Testis (tissue), 2 donors: ENCODE data around the gene TSPAN13.

Source experiments
- POLR2A ChIP-seq: fragments of 450-650 bp; IDR thresholded peaks from one replicate; pipeline ENCODE4 v1.6.1; 2017; ENCODE audit warnings: antibody characterized with exemption, mild to moderate bottlenecking, moderate library complexity
- TF ChIP-seq, protein P1 (sequence below), 3 experiments: fragments of 450-650 bp in 2 of 3; fragments of 200-600 bp in 1 of 3; sonication (generic) in 1 of 3; IDR thresholded peaks; one replicate each; pipeline ENCODE4 v1.5.1; 2016 to 2019; ENCODE audit warnings: antibody characterized with exemption in 3 of 3, mild to moderate bottlenecking in 2 of 3, moderate library complexity in 1 of 3

DNA sequence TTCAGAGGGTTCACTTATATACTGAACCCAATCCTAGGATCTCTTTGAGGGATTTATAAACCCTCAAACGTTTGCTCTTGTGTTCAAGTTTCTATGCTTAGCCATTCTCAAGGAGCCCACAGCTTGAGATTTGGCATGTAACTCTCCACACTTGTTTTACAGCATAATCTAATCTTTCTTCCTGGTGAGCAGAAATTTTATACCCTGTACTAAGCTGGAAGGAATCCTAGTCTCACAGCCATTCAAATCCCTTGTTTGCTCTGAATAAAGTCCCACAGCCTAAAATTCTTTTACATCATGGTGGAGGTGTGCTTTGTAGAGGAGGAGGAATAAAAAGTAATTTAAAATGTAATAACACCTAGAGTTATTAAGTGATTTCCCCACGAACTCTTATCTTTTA is 56.6 kb downstream of the TSPAN13 start:
- TF ChIP-seq POLR2A, result no peak
- TF ChIP-seq, protein P1, sequence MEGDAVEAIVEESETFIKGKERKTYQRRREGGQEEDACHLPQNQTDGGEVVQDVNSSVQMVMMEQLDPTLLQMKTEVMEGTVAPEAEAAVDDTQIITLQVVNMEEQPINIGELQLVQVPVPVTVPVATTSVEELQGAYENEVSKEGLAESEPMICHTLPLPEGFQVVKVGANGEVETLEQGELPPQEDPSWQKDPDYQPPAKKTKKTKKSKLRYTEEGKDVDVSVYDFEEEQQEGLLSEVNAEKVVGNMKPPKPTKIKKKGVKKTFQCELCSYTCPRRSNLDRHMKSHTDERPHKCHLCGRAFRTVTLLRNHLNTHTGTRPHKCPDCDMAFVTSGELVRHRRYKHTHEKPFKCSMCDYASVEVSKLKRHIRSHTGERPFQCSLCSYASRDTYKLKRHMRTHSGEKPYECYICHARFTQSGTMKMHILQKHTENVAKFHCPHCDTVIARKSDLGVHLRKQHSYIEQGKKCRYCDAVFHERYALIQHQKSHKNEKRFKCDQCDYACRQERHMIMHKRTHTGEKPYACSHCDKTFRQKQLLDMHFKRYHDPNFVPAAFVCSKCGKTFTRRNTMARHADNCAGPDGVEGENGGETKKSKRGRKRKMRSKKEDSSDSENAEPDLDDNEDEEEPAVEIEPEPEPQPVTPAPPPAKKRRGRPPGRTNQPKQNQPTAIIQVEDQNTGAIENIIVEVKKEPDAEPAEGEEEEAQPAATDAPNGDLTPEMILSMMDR (IDR thresholded peaks at IDR 0.05), result no peak
